ENCODE data around the gene MALSU1. TPM values are rescaled to one million over a fixed set of nuclear protein-coding genes. Genes with fewer than 3 reads are reported as not detected.
"Not testable (repeated sequence)": the region's sequence is repeated elsewhere in the genome, so short reads cannot be mapped to it uniquely, and the experiment has no call there.

MALSU1 gene
- total and polyA plus RNA-seq, 5 donors from 2014 or later = 34.3 to 86.2 (median 78.5) TPM

DNA sequence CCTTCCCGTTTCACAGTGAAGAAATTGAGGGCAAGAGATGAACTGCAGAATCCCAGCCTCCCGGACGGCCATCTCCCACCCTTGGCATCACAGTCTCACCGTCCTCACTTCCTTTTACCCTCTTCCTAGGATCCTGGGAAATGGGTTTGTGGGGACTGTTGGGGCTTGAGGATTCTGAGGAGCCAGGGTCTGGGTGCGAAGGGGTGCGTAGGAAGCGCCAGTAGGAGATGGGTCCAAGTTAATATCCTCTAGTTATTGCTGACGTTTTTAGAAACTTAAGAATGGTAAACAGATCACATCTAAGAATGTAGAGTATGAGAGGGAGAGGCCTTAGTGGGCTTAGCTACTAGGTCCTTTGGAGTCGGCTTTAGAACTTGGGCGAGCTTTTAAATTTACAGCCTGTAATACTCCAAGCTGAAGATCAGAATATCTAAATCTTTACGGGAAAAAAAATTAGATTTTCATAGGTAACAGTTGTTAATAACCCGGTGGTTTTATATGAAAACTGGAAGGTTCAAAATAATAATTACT is 696 bp downstream of the MALSU1 start:
- ATAC-seq (ENCODE audit: low read depth in 2 of 2) (no peak), DNase-seq (no peak)
- peak overlapping the region; percentile 84 to 97 (median 94) for H3K4me3 Mint-ChIP-seq
- Histone ChIP-seq H3K4me3 (ENCODE audit: low read depth, low read length) (peak overlapping the region; percentile 90), H3K4me1 (ENCODE audit: control insufficient read depth, insufficient read depth, low read length, poor library complexity, severe bottlenecking) (peaks cover 44% of the 10 kb centered on the region), H3K27me3 (ENCODE audit: control insufficient read depth, insufficient read depth, low read length) (no peaks in the 10 kb centered on the region), H3K9me3 (ENCODE audit: control insufficient read depth in 2 of 2, low read length in 2 of 2) (no peaks in the 10 kb centered on the region), H3K36me3 (ENCODE audit: control insufficient read depth, insufficient read depth, low read length) (peaks cover 10% of the 10 kb centered on the region), H3K27ac (ENCODE audit: insufficient read depth, low read length, poor library complexity, severe bottlenecking) (peak overlapping the region; percentile 81)
- H3K27me3 Mint-ChIP-seq = peaks cover 10% of the 10 kb centered on the region
- H3K4me1 Mint-ChIP-seq = peaks cover 24 to 58% (median 41%) of the 10 kb centered on the region in 4 donors
- peaks cover 0 to 1% (median 0%) of the 10 kb centered on the region in 7 donors for H3K9me3 Mint-ChIP-seq
- peaks cover 26% of the 10 kb centered on the region for H3K36me3 Mint-ChIP-seq
- peak overlapping the region; percentile 97 to 99 (median 97) for H3K27ac Mint-ChIP-seq

DNA sequence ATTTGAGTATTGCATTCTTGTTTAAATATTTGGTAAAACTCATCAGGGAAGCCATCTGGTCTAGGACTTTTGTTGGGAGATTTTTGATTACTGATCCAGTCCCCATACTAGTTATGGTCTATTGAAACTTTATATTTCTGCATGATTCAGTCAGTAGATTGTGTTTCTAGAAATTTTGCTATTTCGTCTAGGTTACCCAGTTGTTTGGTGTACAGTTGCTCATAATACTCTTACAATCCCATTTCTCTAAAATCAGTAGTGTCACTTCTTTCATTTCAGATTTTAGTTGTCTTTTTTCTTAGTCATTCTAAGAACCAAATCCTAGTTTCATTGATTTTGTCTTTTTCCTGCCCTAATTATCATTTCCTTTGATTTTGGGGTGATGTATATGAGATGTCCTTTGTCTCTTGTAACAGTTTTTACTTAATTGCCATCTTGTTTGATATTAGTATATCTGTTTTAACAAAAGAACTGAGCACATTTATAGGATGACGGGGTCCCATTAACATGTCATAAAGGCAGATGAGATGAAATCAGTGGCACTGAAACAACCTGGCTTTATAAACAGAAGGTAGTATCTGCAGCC is 7.9 kb downstream of the MALSU1 start:
- Histone ChIP-seq H3K27me3 (ENCODE audit: control insufficient read depth, insufficient read depth, low read length) (no peaks in the 10 kb centered on the region), H3K4me1 (ENCODE audit: control insufficient read depth, insufficient read depth, low read length, poor library complexity, severe bottlenecking) (peaks cover 14% of the 10 kb centered on the region), H3K27ac (ENCODE audit: insufficient read depth, low read length, poor library complexity, severe bottlenecking) (no peak overlapping the region), H3K36me3 (ENCODE audit: control insufficient read depth, insufficient read depth, low read length) (peaks cover 45% of the 10 kb centered on the region), H3K4me3 (ENCODE audit: low read depth, low read length) (no peak overlapping the region), H3K9me3 (ENCODE audit: control insufficient read depth in 2 of 2, low read length in 2 of 2) (no peaks in the 10 kb centered on the region)
- DNase-seq = no peak
- Mint-ChIP-seq H3K4me3 (no peak overlapping the region), H3K4me1 (peaks cover 36 to 54% (median 38%) of the 10 kb centered on the region in 4 donors), H3K36me3 (peaks cover 38% of the 10 kb centered on the region), H3K27ac (peak overlapping the region in 2 of 3 donors; percentile 39 to 57), H3K9me3 (peaks cover 0 to 2% (median 0%) of the 10 kb centered on the region in 7 donors), H3K27me3 (no peaks in the 10 kb centered on the region)
- no peak for ATAC-seq (ENCODE audit: low read depth in 2 of 2)

DNA sequence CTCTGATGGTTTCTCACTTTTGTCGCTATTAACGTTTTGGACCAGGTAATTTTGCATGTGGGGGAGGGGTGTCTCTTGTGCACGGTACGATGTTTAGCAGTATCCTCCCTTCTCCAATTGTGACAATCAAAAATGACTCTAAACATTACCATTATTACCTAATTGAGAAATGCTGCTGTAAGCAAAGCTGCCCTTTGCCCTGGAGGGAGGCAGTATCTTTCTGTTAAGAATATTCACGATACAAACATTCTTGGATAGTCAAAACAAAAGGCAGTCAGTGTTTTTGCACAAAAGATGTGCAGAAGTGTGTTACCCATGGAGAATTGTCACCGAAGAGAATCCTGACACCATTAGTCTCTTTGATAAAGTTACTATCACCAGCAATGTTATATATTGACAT is 9.6 kb downstream of the MALSU1 start:
- peaks cover 38% of the 10 kb centered on the region for H3K36me3 ChIP-seq (ENCODE audit: control insufficient read depth, insufficient read depth, low read length)
- Mint-ChIP-seq H3K9me3 (peaks cover 0 to 2% (median 0%) of the 10 kb centered on the region in 7 donors), H3K4me1 (peaks cover 23 to 40% (median 28%) of the 10 kb centered on the region in 4 donors), H3K27ac (peak overlapping the region in 1 of 3 donors; percentile 55), H3K4me3 (no peak overlapping the region), H3K27me3 (no peaks in the 10 kb centered on the region), H3K36me3 (peaks cover 27% of the 10 kb centered on the region)
- H3K27ac ChIP-seq (ENCODE audit: insufficient read depth, low read length, poor library complexity, severe bottlenecking) = no peak overlapping the region
- H3K9me3 ChIP-seq (ENCODE audit: control insufficient read depth in 2 of 2, low read length in 2 of 2) = no peaks in the 10 kb centered on the region
- ATAC-seq (ENCODE audit: low read depth in 2 of 2) (no peak), DNase-seq (no peak)
- no peak overlapping the region for H3K4me3 ChIP-seq (ENCODE audit: low read depth, low read length)
- H3K4me1 ChIP-seq (ENCODE audit: control insufficient read depth, insufficient read depth, low read length, poor library complexity, severe bottlenecking) = peaks cover 10% of the 10 kb centered on the region
- no peaks in the 10 kb centered on the region for H3K27me3 ChIP-seq (ENCODE audit: control insufficient read depth, insufficient read depth, low read length)

DNA sequence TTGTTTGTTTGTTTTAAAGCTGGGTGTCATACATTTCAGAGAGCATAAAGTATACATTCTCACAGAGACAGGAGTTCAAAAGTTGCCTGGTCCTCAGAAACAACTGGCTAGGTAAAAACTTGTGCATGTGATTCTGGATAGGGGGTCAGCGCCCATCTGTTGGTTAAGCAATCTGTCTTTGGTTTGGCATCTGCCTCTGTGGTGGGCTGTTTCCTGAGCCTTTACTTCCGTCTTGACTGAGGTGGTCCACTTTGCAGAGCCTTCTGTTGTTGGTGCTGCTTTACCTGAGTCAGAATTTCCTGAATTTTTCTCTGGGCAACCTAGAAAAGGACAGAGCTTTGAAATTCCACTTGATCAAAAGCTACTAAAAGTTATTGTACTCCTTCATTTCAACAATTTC is 13.0 kb downstream of the MALSU1 start:
- not testable (repeated sequence) for H3K4me3 Mint-ChIP-seq; H3K27me3 ChIP-seq (ENCODE audit: control insufficient read depth, insufficient read depth, low read length); H3K4me1 ChIP-seq (ENCODE audit: control insufficient read depth, insufficient read depth, low read length, poor library complexity, severe bottlenecking); H3K27ac ChIP-seq (ENCODE audit: insufficient read depth, low read length, poor library complexity, severe bottlenecking); H3K9me3 ChIP-seq (ENCODE audit: control insufficient read depth in 2 of 2, low read length in 2 of 2); ATAC-seq (ENCODE audit: low read depth in 2 of 2); DNase-seq; H3K9me3 Mint-ChIP-seq; H3K27me3 Mint-ChIP-seq; H3K4me3 ChIP-seq (ENCODE audit: low read depth, low read length)
- Mint-ChIP-seq H3K4me1 (peaks cover 0 to 11% (median 6%) of the 10 kb centered on the region in 4 donors), H3K27ac (peak overlapping the region in 1 of 3 donors; percentile 38), H3K36me3 (peaks cover 18% of the 10 kb centered on the region)
- H3K36me3 ChIP-seq (ENCODE audit: control insufficient read depth, insufficient read depth, low read length) = peaks cover 29% of the 10 kb centered on the region

DNA sequence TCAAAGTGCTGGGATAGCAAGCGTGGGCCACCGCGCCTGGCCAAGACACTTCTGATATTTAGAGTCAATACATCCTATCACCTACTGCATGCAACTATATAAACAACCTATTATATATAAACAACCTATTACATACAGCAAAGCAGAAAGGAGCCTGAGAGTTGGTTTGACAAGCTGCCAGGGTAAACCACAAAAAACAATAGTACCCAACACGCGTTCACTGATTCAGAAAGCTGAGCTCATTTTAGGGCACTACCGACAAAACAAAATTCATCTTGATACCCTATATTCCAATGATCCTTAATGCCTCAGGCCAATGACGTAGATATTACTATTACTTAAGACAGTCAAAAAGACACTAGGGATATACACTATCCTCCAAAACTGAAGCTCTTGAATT is 16.2 kb downstream of the MALSU1 start:
- no peaks in the 10 kb centered on the region for H3K9me3 ChIP-seq (ENCODE audit: control insufficient read depth in 2 of 2, low read length in 2 of 2)
- peaks cover 0 to 5% (median 0%) of the 10 kb centered on the region in 4 donors for H3K4me1 Mint-ChIP-seq

DNA sequence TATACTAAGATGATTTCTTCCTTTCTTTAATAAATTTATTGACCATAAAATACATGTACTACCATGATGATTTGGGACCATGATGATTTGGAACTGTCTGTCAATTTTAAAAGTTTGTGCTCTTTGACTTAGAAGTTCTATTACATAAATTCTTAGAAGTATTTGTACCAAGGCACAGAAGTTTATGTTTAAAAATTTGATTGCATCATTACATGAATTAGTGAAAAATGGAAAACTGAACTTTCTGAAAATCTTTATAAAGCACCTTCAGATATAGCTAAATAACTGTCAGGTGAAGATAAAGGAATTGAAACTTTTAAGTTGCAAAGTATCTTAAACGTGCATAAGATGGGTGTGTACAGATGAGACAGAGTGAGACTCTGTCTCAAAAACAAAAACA is 32.0 kb downstream of the MALSU1 start:
- Histone ChIP-seq H3K9me3 (ENCODE audit: control insufficient read depth in 2 of 2, low read length in 2 of 2) (no peaks in the 10 kb centered on the region), H3K27ac (ENCODE audit: insufficient read depth, low read length, poor library complexity, severe bottlenecking) (no peak overlapping the region), H3K27me3 (ENCODE audit: control insufficient read depth, insufficient read depth, low read length) (no peaks in the 10 kb centered on the region), H3K36me3 (ENCODE audit: control insufficient read depth, insufficient read depth, low read length) (no peaks in the 10 kb centered on the region), H3K4me1 (ENCODE audit: control insufficient read depth, insufficient read depth, low read length, poor library complexity, severe bottlenecking) (no peaks in the 10 kb centered on the region), H3K4me3 (ENCODE audit: low read depth, low read length) (no peak overlapping the region)
- ATAC-seq (ENCODE audit: low read depth in 2 of 2) = no peak
- H3K9me3 Mint-ChIP-seq = peaks cover 0 to 2% (median 0%) of the 10 kb centered on the region in 7 donors
- H3K36me3 Mint-ChIP-seq = no peaks in the 10 kb centered on the region
- H3K4me1 Mint-ChIP-seq = no peaks in the 10 kb centered on the region
- H3K27me3 Mint-ChIP-seq = peaks cover 6% of the 10 kb centered on the region
- H3K4me3 Mint-ChIP-seq = no peak overlapping the region
- DNase-seq = no peak
- H3K27ac Mint-ChIP-seq = no peak overlapping the region

More for the DNA sequence above, 16.2 kb downstream of the MALSU1 start:
- no peak overlapping the region for H3K27ac ChIP-seq (ENCODE audit: insufficient read depth, low read length, poor library complexity, severe bottlenecking)
- peaks cover 5% of the 10 kb centered on the region for H3K27me3 Mint-ChIP-seq
- no peak for ATAC-seq (ENCODE audit: low read depth in 2 of 2)
- DNase-seq = no peak
- H3K9me3 Mint-ChIP-seq = no peaks in the 10 kb centered on the region
- H3K4me1 ChIP-seq (ENCODE audit: control insufficient read depth, insufficient read depth, low read length, poor library complexity, severe bottlenecking) = no peaks in the 10 kb centered on the region
- H3K36me3 ChIP-seq (ENCODE audit: control insufficient read depth, insufficient read depth, low read length) = no peaks in the 10 kb centered on the region
- no peak overlapping the region for H3K4me3 Mint-ChIP-seq
- peaks cover 3% of the 10 kb centered on the region for H3K27me3 ChIP-seq (ENCODE audit: control insufficient read depth, insufficient read depth, low read length)
- H3K36me3 Mint-ChIP-seq = peaks cover 2% of the 10 kb centered on the region
- H3K4me3 ChIP-seq (ENCODE audit: low read depth, low read length) = no peak overlapping the region
- no peak overlapping the region for H3K27ac Mint-ChIP-seq

DNA sequence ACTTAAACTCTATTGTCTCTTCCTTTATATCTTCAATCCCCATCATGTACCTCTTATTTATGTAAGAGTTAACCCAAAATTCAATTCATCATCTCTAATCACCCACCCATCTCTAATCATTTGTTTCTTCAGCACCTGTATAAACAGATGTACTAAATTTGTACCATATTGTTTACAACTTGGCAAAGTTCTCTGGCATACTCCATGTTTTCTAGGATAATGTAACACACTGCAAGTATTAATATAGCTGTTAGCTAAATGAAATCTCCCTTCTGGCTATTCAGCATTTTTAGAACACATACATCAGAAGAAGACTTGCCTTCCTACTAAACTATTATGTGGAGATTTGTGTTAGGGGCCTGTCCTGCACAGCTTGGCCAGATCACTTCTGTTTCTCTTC is 33.1 kb downstream of the MALSU1 start:
- DNase-seq = no peak
- Mint-ChIP-seq H3K4me3 (no peak overlapping the region), H3K4me1 (no peaks in the 10 kb centered on the region), H3K36me3 (no peaks in the 10 kb centered on the region), H3K9me3 (peaks cover 0 to 2% (median 0%) of the 10 kb centered on the region in 7 donors), H3K27me3 (peaks cover 6% of the 10 kb centered on the region), H3K27ac (no peak overlapping the region)
- Histone ChIP-seq H3K36me3 (ENCODE audit: control insufficient read depth, insufficient read depth, low read length) (no peaks in the 10 kb centered on the region), H3K9me3 (ENCODE audit: control insufficient read depth in 2 of 2, low read length in 2 of 2) (no peaks in the 10 kb centered on the region), H3K27me3 (ENCODE audit: control insufficient read depth, insufficient read depth, low read length) (peaks cover 2% of the 10 kb centered on the region), H3K4me3 (ENCODE audit: low read depth, low read length) (no peak overlapping the region), H3K4me1 (ENCODE audit: control insufficient read depth, insufficient read depth, low read length, poor library complexity, severe bottlenecking) (no peaks in the 10 kb centered on the region), H3K27ac (ENCODE audit: insufficient read depth, low read length, poor library complexity, severe bottlenecking) (no peak overlapping the region)
- ATAC-seq (ENCODE audit: low read depth in 2 of 2) = no peak
